ENCODE measurements around the gene ITPR3. TPM values are rescaled to one million over a fixed set of nuclear protein-coding genes. Genes with fewer than 3 reads are reported as not detected.

ITPR3 gene
- total and polyA plus RNA-seq, 8 donors, result 14.1 to 149 (median 65.6) TPM

DNA sequence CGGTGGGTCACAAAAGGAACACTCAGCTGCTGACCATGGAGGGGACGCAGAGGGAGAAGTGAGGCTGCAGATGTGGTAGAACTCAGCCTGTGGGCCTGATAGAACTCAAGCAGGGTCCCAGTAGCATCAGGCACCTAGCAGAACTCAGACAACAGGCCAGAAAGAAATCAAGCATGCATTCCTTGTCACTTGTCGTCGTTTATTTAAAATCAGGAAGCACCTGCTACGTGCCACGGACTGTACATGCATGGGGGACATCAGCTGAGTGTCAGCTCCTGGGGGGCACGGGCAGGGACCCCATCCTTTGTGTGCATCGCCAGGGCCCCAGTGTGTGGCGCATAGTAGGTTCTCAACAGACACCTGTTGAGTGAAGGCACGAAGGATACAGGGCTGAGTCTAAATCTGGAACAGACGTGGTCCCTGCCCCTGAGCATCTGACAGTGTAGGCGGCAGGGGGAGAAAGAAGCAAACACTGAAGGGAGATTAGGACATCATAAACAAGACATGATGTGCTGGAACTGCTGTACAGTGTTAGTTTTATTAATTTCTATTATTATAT, 57.9 kb downstream of the ITPR3 start:
- DNase-seq, result no peak
- Histone ChIP-seq H3K4me3 (no peak overlapping the region), H3K27me3 (no peaks in the 10 kb centered on the region), H3K27ac (no peak overlapping the region), H3K36me3 (peaks cover 57 to 100% (median 100%) of the 10 kb centered on the region in 4 donors), H3K9me3 (no peaks in the 10 kb centered on the region), H3K4me1 (peaks cover 0 to 11% (median 0%) of the 10 kb centered on the region in 4 donors)
- WGBS, 5 donors, result 82 to 91% (median 84%) methylated on average over 12 of the region's 12 CpGs
- intact Hi-C loops (cut with DNase I; ENCODE audit: low total_unique reads), result no loop called here
- TF ChIP-seq EP300 (IDR thresholded peaks at IDR 0.05) (no peak), POLR2AphosphoS5 (IDR thresholded peaks at IDR 0.05) (no peak), POLR2A (IDR thresholded peaks at IDR 0.05) (no peak)
- TF ChIP-seq, protein P1, sequence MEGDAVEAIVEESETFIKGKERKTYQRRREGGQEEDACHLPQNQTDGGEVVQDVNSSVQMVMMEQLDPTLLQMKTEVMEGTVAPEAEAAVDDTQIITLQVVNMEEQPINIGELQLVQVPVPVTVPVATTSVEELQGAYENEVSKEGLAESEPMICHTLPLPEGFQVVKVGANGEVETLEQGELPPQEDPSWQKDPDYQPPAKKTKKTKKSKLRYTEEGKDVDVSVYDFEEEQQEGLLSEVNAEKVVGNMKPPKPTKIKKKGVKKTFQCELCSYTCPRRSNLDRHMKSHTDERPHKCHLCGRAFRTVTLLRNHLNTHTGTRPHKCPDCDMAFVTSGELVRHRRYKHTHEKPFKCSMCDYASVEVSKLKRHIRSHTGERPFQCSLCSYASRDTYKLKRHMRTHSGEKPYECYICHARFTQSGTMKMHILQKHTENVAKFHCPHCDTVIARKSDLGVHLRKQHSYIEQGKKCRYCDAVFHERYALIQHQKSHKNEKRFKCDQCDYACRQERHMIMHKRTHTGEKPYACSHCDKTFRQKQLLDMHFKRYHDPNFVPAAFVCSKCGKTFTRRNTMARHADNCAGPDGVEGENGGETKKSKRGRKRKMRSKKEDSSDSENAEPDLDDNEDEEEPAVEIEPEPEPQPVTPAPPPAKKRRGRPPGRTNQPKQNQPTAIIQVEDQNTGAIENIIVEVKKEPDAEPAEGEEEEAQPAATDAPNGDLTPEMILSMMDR (IDR thresholded peaks at IDR 0.05), result no peak

DNA sequence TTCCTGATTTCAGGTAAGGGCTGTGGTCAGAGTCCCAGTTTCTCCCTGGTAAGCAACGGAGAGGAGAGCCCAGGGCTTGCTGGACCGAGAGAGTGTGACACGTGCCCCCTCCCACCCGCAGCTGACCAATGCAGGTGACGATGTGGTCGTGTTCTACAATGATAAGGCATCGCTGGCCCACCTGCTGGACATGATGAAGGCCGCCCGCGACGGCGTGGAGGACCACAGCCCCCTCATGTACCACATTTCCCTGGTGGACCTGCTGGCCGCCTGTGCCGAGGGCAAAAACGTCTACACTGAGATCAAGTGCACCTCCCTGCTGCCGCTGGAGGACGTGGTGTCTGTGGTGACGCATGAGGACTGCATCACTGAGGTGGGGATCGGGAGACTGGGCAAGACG, 58.6 kb downstream of the ITPR3 start:
- intact Hi-C loops (cut with DNase I; ENCODE audit: low total_unique reads), result no loop called here

DNA sequence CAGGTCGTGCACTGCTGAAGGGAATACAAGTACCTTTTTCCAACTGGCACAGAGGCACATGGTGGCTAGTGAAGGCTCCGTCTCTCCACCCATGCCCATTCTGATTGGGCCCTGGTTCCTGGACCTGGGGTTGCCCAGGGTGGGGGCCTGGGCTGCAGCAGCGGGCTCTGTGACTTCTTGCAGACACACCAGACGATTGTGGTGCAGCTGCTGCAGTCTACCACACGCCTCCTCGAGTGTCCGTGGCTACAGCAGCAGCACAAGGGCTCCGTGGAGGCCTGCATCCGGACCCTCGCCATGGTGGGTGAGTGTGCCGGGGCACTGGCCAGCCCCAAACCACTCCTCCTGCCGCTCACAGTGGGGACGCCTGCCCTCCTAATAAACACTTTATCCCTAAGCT, 61.2 kb downstream of the ITPR3 start:
- Histone ChIP-seq H3K27me3 (no peaks in the 10 kb centered on the region), H3K36me3 (peaks cover 72 to 100% (median 100%) of the 10 kb centered on the region in 4 donors), H3K9me3 (no peaks in the 10 kb centered on the region), H3K27ac (no peak overlapping the region), H3K4me1 (no peaks in the 10 kb centered on the region), H3K4me3 (no peak overlapping the region)
- 88 to 96% (median 94%) methylated on average over 12 to 13 of the region's 13 CpGs for WGBS, 5 donors
- TF ChIP-seq POLR2A (IDR thresholded peaks at IDR 0.05) (no peak), POLR2AphosphoS5 (IDR thresholded peaks at IDR 0.05) (no peak), EP300 (IDR thresholded peaks at IDR 0.05) (no peak)
- TF ChIP-seq, protein P1 (IDR thresholded peaks at IDR 0.05), result no peak
- no peak for DNase-seq
- intact Hi-C loops (cut with DNase I; ENCODE audit: low total_unique reads), result no loop called here

More for the DNA sequence above, 58.6 kb downstream of the ITPR3 start:
- Histone ChIP-seq H3K27ac (no peak overlapping the region), H3K27me3 (no peaks in the 10 kb centered on the region), H3K9me3 (no peaks in the 10 kb centered on the region), H3K4me3 (no peak overlapping the region), H3K36me3 (peaks cover 62 to 100% (median 100%) of the 10 kb centered on the region in 4 donors), H3K4me1 (peaks cover 0 to 11% (median 0%) of the 10 kb centered on the region in 4 donors)
- 86 to 92% (median 89%) methylated on average over 13 to 20 of the region's 20 CpGs for WGBS, 5 donors
- TF ChIP-seq, protein P1 (IDR thresholded peaks at IDR 0.05), result no peak
- TF ChIP-seq EP300 (IDR thresholded peaks at IDR 0.05) (no peak), POLR2A (IDR thresholded peaks at IDR 0.05) (no peak), POLR2AphosphoS5 (IDR thresholded peaks at IDR 0.05) (no peak)
- DNase-seq, result no peak

DNA sequence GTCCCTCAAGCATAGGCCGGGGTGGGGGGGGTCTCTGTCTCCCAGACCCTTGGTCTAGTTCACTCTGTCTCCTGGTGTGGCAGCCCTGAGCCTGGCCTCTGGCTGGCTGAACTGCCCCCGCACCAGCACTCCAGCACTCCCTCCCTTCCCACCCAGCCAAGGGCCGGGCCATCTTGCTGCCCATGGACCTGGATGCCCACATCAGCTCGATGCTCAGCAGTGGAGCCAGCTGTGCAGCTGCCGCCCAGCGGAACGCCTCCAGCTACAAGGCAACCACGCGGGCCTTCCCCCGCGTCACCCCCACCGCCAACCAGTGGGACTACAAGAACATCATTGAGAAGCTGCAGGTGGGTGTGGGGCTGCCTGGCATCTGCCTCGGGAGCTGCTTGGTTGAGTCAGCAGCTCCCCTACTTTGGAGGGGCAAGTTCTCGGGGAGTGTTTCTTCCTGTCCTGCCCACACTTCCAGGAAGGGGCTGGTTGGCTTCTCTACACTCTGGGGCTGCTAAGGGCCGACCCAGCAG, 62.0 kb downstream of the ITPR3 start:
- 75 to 85% (median 81%) methylated on average over 6 to 15 of the region's 15 CpGs for WGBS, 5 donors
- intact Hi-C loops (cut with DNase I; ENCODE audit: low total_unique reads), result no loop called here
- H3K36me3 ChIP-seq, result peaks cover 73 to 100% (median 100%) of the 10 kb centered on the region in 4 donors
- DNase-seq, result no peak
- H3K27ac ChIP-seq, result no peak overlapping the region
- TF ChIP-seq POLR2A (IDR thresholded peaks at IDR 0.05) (no peak), EP300 (IDR thresholded peaks at IDR 0.05) (no peak), POLR2AphosphoS5 (IDR thresholded peaks at IDR 0.05) (no peak)
- no peaks in the 10 kb centered on the region for H3K4me1 ChIP-seq
- no peaks in the 10 kb centered on the region for H3K27me3 ChIP-seq
- no peaks in the 10 kb centered on the region for H3K9me3 ChIP-seq
- no peak overlapping the region for H3K4me3 ChIP-seq
